Measurements from ENCODE around the gene RGS9BP. TPM values are rescaled to one million over a fixed set of nuclear protein-coding genes. Genes with fewer than 3 reads are reported as not detected.

RGS9BP gene
- total and polyA plus RNA-seq, 2 of the 13 experiments (the other 11 are each of a cell fraction or from before 2014, with no cell fraction given) = 0.01 TPM; not detected in 1

DNA sequence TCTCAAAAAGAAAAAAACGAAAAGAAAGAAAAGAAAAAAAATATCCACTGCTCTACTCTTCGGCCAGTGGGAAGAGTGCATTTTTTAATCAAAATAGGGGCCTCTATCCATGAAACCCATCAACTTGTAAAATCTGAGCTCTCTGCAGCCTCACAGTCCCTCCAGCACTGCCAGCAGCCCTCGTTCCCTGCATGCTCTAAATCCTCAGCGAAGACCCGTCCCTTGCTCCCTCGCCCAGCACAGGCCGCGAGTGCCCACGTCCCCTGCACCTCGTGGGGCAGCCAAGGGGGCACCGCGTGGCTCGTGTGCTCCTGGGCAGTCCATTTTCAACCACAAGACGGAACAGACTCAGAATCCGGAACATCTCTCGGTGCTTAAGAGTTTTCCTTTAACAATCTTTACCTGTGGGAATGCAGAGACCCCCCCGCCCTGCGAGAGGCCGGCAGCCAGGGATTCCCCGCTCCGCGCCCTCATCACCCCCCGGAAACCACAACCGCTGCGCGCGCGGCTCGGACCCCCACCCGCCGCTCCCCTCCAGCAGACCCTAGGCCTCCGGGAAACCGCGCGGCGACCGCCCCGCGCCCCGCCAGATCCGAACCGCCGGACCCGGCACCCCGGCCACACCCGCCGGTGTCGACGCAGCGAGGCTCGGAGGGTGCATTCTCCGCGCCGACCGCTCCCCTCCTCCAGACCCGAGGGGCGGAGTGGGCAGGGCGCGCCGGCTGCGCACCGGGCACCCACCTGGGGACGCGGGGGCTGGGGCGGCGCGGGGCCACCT is 1.3 kb upstream of the RGS9BP start (continued):
- TF ChIP-seq, protein P1, sequence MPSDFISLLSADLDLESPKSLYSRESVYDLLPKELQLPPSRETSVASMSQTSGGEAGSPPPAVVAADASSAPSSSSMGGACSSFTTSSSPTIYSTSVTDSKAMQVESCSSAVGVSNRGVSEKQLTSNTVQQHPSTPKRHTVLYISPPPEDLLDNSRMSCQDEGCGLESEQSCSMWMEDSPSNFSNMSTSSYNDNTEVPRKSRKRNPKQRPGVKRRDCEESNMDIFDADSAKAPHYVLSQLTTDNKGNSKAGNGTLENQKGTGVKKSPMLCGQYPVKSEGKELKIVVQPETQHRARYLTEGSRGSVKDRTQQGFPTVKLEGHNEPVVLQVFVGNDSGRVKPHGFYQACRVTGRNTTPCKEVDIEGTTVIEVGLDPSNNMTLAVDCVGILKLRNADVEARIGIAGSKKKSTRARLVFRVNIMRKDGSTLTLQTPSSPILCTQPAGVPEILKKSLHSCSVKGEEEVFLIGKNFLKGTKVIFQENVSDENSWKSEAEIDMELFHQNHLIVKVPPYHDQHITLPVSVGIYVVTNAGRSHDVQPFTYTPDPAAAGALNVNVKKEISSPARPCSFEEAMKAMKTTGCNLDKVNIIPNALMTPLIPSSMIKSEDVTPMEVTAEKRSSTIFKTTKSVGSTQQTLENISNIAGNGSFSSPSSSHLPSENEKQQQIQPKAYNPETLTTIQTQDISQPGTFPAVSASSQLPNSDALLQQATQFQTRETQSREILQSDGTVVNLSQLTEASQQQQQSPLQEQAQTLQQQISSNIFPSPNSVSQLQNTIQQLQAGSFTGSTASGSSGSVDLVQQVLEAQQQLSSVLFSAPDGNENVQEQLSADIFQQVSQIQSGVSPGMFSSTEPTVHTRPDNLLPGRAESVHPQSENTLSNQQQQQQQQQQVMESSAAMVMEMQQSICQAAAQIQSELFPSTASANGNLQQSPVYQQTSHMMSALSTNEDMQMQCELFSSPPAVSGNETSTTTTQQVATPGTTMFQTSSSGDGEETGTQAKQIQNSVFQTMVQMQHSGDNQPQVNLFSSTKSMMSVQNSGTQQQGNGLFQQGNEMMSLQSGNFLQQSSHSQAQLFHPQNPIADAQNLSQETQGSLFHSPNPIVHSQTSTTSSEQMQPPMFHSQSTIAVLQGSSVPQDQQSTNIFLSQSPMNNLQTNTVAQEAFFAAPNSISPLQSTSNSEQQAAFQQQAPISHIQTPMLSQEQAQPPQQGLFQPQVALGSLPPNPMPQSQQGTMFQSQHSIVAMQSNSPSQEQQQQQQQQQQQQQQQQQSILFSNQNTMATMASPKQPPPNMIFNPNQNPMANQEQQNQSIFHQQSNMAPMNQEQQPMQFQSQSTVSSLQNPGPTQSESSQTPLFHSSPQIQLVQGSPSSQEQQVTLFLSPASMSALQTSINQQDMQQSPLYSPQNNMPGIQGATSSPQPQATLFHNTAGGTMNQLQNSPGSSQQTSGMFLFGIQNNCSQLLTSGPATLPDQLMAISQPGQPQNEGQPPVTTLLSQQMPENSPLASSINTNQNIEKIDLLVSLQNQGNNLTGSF (CRISPR knock-in tag; IDR thresholded peaks at IDR 0.05) = no peak
- TF ChIP-seq RFX3 (CRISPR knock-in tag; IDR thresholded peaks at IDR 0.05) (no peak), KLF6 (CRISPR knock-in tag; IDR thresholded peaks at IDR 0.05) (no peak), ZNF207 (IDR thresholded peaks at IDR 0.05; ENCODE audit: borderline replicate concordance) (no peak), CC2D1A (CRISPR knock-in tag; IDR thresholded peaks at IDR 0.05) (no peak), RFXAP (CRISPR knock-in tag; IDR thresholded peaks at IDR 0.05; ENCODE audit: borderline replicate concordance) (0 out of 2 replicates have a peak, but pooled peaks have one; percentile 6), SNAI1 (CRISPR knock-in tag; IDR thresholded peaks at IDR 0.05; ENCODE audit: borderline replicate concordance) (no peak), FOXA3 (CRISPR knock-in tag; IDR thresholded peaks at IDR 0.05) (no peak), FOXP1 (IDR thresholded peaks at IDR 0.05) (no peak), FOXP1 (CRISPR knock-in tag; IDR thresholded peaks at IDR 0.05) (no peak), ZNF432 (CRISPR knock-in tag; IDR thresholded peaks at IDR 0.05; ENCODE audit: borderline replicate concordance) (no peak), ZNF749 (CRISPR knock-in tag; IDR thresholded peaks at IDR 0.05; ENCODE audit: borderline replicate concordance) (peak; percentile 34; the same call in 1 of the 2 replicates), ZNF839 (CRISPR knock-in tag; IDR thresholded peaks at IDR 0.05; ENCODE audit: borderline replicate concordance) (no peak), ZNF24 (IDR thresholded peaks at IDR 0.05) (no peak), NKX3-1 (CRISPR knock-in tag; IDR thresholded peaks at IDR 0.05) (no peak), PAX8 (CRISPR knock-in tag; IDR thresholded peaks at IDR 0.05; ENCODE audit: borderline replicate concordance) (no peak), CBX5 (CRISPR knock-in tag; IDR thresholded peaks at IDR 0.05; ENCODE audit: borderline replicate concordance) (no peak)
- TF ChIP-seq, protein P2, sequence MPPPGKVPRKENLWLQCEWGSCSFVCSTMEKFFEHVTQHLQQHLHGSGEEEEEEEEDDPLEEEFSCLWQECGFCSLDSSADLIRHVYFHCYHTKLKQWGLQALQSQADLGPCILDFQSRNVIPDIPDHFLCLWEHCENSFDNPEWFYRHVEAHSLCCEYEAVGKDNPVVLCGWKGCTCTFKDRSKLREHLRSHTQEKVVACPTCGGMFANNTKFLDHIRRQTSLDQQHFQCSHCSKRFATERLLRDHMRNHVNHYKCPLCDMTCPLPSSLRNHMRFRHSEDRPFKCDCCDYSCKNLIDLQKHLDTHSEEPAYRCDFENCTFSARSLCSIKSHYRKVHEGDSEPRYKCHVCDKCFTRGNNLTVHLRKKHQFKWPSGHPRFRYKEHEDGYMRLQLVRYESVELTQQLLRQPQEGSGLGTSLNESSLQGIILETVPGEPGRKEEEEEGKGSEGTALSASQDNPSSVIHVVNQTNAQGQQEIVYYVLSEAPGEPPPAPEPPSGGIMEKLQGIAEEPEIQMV (CRISPR knock-in tag; IDR thresholded peaks at IDR 0.05; ENCODE audit: low read depth) = peak; percentile 95
- TF ChIP-seq, protein P3, sequence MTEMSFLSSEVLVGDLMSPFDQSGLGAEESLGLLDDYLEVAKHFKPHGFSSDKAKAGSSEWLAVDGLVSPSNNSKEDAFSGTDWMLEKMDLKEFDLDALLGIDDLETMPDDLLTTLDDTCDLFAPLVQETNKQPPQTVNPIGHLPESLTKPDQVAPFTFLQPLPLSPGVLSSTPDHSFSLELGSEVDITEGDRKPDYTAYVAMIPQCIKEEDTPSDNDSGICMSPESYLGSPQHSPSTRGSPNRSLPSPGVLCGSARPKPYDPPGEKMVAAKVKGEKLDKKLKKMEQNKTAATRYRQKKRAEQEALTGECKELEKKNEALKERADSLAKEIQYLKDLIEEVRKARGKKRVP (CRISPR knock-in tag; IDR thresholded peaks at IDR 0.05) = peak in 1 of 2 experiments; percentile 25; a peak in 1 of 4 replicates
- TF ChIP-seq, protein P4, sequence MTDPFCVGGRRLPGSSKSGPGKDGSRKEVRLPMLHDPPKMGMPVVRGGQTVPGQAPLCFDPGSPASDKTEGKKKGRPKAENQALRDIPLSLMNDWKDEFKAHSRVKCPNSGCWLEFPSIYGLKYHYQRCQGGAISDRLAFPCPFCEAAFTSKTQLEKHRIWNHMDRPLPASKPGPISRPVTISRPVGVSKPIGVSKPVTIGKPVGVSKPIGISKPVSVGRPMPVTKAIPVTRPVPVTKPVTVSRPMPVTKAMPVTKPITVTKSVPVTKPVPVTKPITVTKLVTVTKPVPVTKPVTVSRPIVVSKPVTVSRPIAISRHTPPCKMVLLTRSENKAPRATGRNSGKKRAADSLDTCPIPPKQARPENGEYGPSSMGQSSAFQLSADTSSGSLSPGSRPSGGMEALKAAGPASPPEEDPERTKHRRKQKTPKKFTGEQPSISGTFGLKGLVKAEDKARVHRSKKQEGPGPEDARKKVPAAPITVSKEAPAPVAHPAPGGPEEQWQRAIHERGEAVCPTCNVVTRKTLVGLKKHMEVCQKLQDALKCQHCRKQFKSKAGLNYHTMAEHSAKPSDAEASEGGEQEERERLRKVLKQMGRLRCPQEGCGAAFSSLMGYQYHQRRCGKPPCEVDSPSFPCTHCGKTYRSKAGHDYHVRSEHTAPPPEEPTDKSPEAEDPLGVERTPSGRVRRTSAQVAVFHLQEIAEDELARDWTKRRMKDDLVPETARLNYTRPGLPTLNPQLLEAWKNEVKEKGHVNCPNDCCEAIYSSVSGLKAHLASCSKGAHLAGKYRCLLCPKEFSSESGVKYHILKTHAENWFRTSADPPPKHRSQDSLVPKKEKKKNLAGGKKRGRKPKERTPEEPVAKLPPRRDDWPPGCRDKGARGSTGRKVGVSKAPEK (CRISPR knock-in tag; IDR thresholded peaks at IDR 0.05; ENCODE audit: borderline replicate concordance) = no peak

Data from HepG2 (cell line).